HepG2 (cell line): ENCODE measurements around the gene RABGAP1L. TPM values are rescaled to one million over a fixed set of nuclear protein-coding genes. Genes with fewer than 3 reads are reported as not detected.

Source experiments
- DR1 ChIP-seq: sonication (generic); formaldehyde crosslinking; IDR thresholded peaks from 2 replicates; pipeline ENCODE4 v1.8.0; 2021; ENCODE audit warnings: mild to moderate bottlenecking, missing genetic modification reagents, inconsistent platforms
- FOXA3 ChIP-seq: IDR thresholded peaks from 2 replicates; pipeline ENCODE4 v1.6.1; 2016; ENCODE audit warnings: missing genetic modification reagents, missing compliant biosample characterization
- GTF3A ChIP-seq: sonication (generic); formaldehyde crosslinking; conservative IDR thresholded peaks from 2 replicates; pipeline ENCODE4 v1.4.0; 2020; ENCODE audit warnings: mild to moderate bottlenecking, missing genetic modification reagents
- GZF1 ChIP-seq: sonication (generic); formaldehyde crosslinking; IDR thresholded peaks from 2 replicates; pipeline ENCODE4 v1.5.1; 2020; ENCODE audit warnings: mild to moderate bottlenecking, missing genetic modification reagents
- HDAC6 ChIP-seq: fragments of 200-600 bp; sonication (generic); IDR thresholded peaks from 2 replicates; pipeline ENCODE4 v1.7.0; 2017; ENCODE audit warnings: mild to moderate bottlenecking, antibody characterized with exemption, low read length, low read depth
- HHEX ChIP-seq: IDR thresholded peaks from 2 replicates; pipeline ENCODE4 v1.6.1; 2016; ENCODE audit warnings: control low read depth
- HINFP ChIP-seq: sonication (generic); formaldehyde crosslinking; IDR thresholded peaks from 2 replicates; pipeline ENCODE4 v1.4.0; 2020; ENCODE audit warnings: low read depth, mild to moderate bottlenecking, missing genetic modification reagents
- MBD4 ChIP-seq: IDR thresholded peaks from 2 replicates; pipeline ENCODE4 v1.6.1; 2012; ENCODE audit warnings: low read length, inconsistent platforms, borderline replicate concordance
- MIER3 ChIP-seq: IDR thresholded peaks from 2 replicates; pipeline ENCODE4 v1.6.1; 2016; ENCODE audit warnings: missing compliant biosample characterization, borderline replicate concordance
- NPAS2 ChIP-seq: sonication (generic); formaldehyde crosslinking; IDR thresholded peaks from 2 replicates; pipeline ENCODE4 v1.8.0; 2022; ENCODE audit warnings: mild to moderate bottlenecking, missing genetic modification reagents, borderline replicate concordance
- PAXIP1 ChIP-seq: sonication (generic); formaldehyde crosslinking; conservative IDR thresholded peaks from 2 replicates; pipeline ENCODE4 v1.4.0; 2020; ENCODE audit warnings: mild to moderate bottlenecking, missing genetic modification reagents, moderate library complexity
- RFX1 ChIP-seq: fragments of 450-650 bp; IDR thresholded peaks from 2 replicates; pipeline ENCODE4 v1.6.1; 2017
- SMAD1 ChIP-seq: sonication (generic); formaldehyde crosslinking; IDR thresholded peaks from 2 replicates; pipeline ENCODE4 v1.4.0; 2020; ENCODE audit warnings: missing genetic modification reagents, low read depth, mild to moderate bottlenecking, borderline replicate concordance
- SPEN ChIP-seq: sonication (generic); formaldehyde crosslinking; IDR thresholded peaks from 2 replicates; pipeline ENCODE4 v1.5.1; 2020; ENCODE audit warnings: low read depth, mild to moderate bottlenecking, missing genetic modification reagents
- TFE3 ChIP-seq: IDR thresholded peaks from 2 replicates; pipeline ENCODE4 v1.6.1; 2016
- TRIM22 ChIP-seq: fragments of 450-650 bp; IDR thresholded peaks from 2 replicates; pipeline ENCODE4 v1.6.1; 2017
- ZMAT3 ChIP-seq: sonication (generic); formaldehyde crosslinking; conservative IDR thresholded peaks from 2 replicates; pipeline ENCODE4 v1.7.0; 2021; ENCODE audit warnings: missing genetic modification reagents
- ZNF253 ChIP-seq: sonication (generic); formaldehyde crosslinking; IDR thresholded peaks from 2 replicates; pipeline ENCODE4 v1.8.0; 2022; ENCODE audit warnings: mild to moderate bottlenecking, missing genetic modification reagents, borderline replicate concordance
- ZNF556 ChIP-seq: sonication (generic); formaldehyde crosslinking; IDR thresholded peaks from 2 replicates; pipeline ENCODE4 v1.4.0; 2020; ENCODE audit warnings: mild to moderate bottlenecking, missing genetic modification reagents, borderline replicate concordance
- ZNF616 ChIP-seq: sonication (generic); formaldehyde crosslinking; IDR thresholded peaks from 2 replicates; pipeline ENCODE4 v1.5.0; 2020; ENCODE audit warnings: low read depth, mild to moderate bottlenecking, missing genetic modification reagents
- ZNF747 ChIP-seq: sonication (generic); formaldehyde crosslinking; IDR thresholded peaks from 2 replicates; pipeline ENCODE4 v1.8.1; 2023; ENCODE audit warnings: missing genetic modification reagents, mild to moderate bottlenecking, borderline replicate concordance
- polyA plus RNA-seq, 8 experiments: library from polyadenylated mRNA; depleted of rRNA in 3 of 8; stranded (reverse) in 7 of 8; unstranded in 1 of 8; fragments of >200 nt; fragmentation: Illumina TruSeq in 4 of 8; extraction: Trizol in 4 of 8; gene quantifications; 2 replicates each; pipeline versions ENCODE4 v1.2.1 to v1.2.3, GENCODE V29; 2011 to 2016; ENCODE audit warnings: low read depth in 4 of 8, missing spikeins in 1 of 8, mixed read lengths in 1 of 8; ENCODE audit not compliant: insufficient read depth in 1 of 8
- total RNA-seq, 5 experiments: library from RNA; depleted of rRNA; stranded (reverse); fragments of >200 nt; fragmentation: Illumina TruSeq; extraction: Trizol; gene quantifications; 2 replicates each; pipeline ENCODE4 v1.2.3, GENCODE V29; 2016; ENCODE audit warnings: low read depth in 1 of 5

The RABGAP1L gene
- total and polyA plus RNA-seq, 2 of the 13 experiments (the other 11 are each of a cell fraction or from before 2014, with no cell fraction given), result 7.9 to 22.6 TPM

- TF ChIP-seq SMAD1 (CRISPR knock-in tag) (peak; percentile 61; the same call in 1 of the 2 replicates), ZNF556 (CRISPR knock-in tag) (no peak; the same call in 1 of the 2 replicates), GTF3A (CRISPR knock-in tag) (no peak), PAXIP1 (CRISPR knock-in tag) (0 out of 2 replicates have a peak, but pooled peaks have one; percentile 26), NPAS2 (no peak), ZNF747 (no peak), MIER3 (CRISPR knock-in tag) (peak; percentile 78; the same call in 1 of the 2 replicates), ZNF616 (CRISPR knock-in tag) (no peak), MBD4 (no peak), RFX1 (no peak), GZF1 (CRISPR knock-in tag) (no peak), TFE3 (peak; percentile 41; the same call in 1 of the 2 replicates), HHEX (no peak), FOXA3 (CRISPR knock-in tag) (peak; percentile 63), DR1 (peak; percentile 68), SPEN (0 out of 2 replicates have a peak, but pooled peaks have one; percentile 75), TRIM22 (no peak), HINFP (peak; percentile 49; the same call in 1 of the 2 replicates), HDAC6 (no peak), ZNF253 (no peak), ZMAT3 (CRISPR knock-in tag) (no peak)
Observed at GRCh38 chr1:175023043-175023921, 864.0 kb downstream of the RABGAP1L start, which contains the start of gene MRPS14 (continued).
